ENCODE measurements around the gene ACSF2.

DNA sequence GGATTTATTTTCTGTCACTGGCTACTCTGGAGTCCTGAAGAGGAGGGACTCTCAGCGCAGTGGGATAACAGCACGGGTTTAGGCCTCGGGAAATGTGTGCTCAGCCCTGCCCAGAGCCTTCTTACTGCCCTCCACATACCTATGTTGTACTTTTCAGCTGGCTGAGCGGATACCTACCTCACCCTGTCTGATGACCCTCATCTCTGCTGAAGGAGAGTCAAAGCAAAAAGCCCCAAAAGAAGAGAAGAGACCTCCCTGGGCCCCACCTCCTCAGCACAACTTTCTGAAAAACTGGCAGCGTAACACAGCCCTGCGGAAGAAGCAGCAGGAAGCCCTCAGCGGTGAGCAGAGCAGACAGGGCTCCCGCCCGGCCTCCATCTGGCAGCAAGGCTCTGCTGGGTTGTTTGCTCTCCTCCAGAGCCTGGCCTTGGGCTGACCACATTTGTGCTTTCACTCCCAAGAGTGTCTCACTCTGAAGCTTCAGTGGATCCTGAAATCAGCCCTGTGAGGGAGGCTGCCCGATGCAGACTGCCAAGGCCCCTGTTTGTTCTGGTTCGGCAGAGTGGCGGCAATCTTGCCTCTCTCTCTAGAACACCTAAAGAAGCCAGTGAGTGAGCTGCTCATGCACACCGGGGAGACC is 92.5 kb downstream of the ACSF2 start:
- TF ChIP-seq CTCF (IDR thresholded peaks at IDR 0.05; ENCODE audit: extremely low read depth in 1 of 2, insufficient read depth in 1 of 2, low read depth in 1 of 2, low read length in 2 of 2) (no peak), GATA2 (IDR thresholded peaks at IDR 0.05; ENCODE audit: insufficient read depth, insufficient read length, low read depth, low read length) (no peak), POLR2A (IDR thresholded peaks at IDR 0.05; ENCODE audit: low read depth, low read length) (no peak)

Data from endothelial cell of umbilical vein (primary cell).